SK-N-SH (cell line): ENCODE results near the gene PAPLN. TPM values are rescaled to one million over a fixed set of nuclear protein-coding genes. Genes with fewer than 3 reads are reported as not detected.

Experiments
- CTCF ChIA-PET: fragments of 300-600, 350-600 bp; formaldehyde crosslinking; extraction: SDS; loops from one replicate; lab custom pipeline; 2021; lab: Yijun Ruan, JAX
- POLR2A ChIA-PET: fragments of 350-600 bp; sonication (Branson Sonifier 250); formaldehyde crosslinking; extraction: SDS; loops from one replicate; lab custom pipeline; 2020; ENCODE audit warnings: antibody characterized with exemption, inconsistent platforms; lab: Yijun Ruan, JAX
- DNase-seq: peaks from one replicate; pipeline ENCODE4 v3.0.0; 2012
- H2AFZ ChIP-seq: fragments of 200-600 bp; sonication (generic); 2 replicates; pipeline ENCODE4 v1.8.1; 2016; ENCODE audit warnings: antibody characterized with exemption, mild to moderate bottlenecking, low read depth
- H3F3A ChIP-seq: fragments of 200-600 bp; sonication (generic); replicated peaks from 2 replicates; pipeline ENCODE3; 2016; ENCODE audit warnings: antibody characterized with exemption, mild to moderate bottlenecking; ENCODE audit not compliant: insufficient read depth
- H3K27ac ChIP-seq, 2 experiments: fragments of 200-500 bp in 1 of 2; fragments of 200-600 bp in 1 of 2; sonication (Bioruptor generic) in 1 of 2; sonication (generic), shearing (Covaris generic) in 1 of 2; 2 replicates each; pipeline versions ENCODE4 v1.5.1 to v1.6.1; 2014 to 2016; ENCODE audit warnings: low read depth in 2 of 2, inconsistent platforms in 1 of 2, low read length in 1 of 2, mild to moderate bottlenecking in 1 of 2, mixed read lengths in 1 of 2
- H3K27me3 ChIP-seq: fragments of 200-600 bp; sonication (generic), shearing (Covaris generic); 2 replicates; pipeline ENCODE4 v1.6.1; 2016; ENCODE audit warnings: mixed run types; ENCODE audit not compliant: insufficient read depth
- H3K36me3 ChIP-seq, 2 experiments: fragments of 200-500 bp in 1 of 2; fragments of 200-600 bp in 1 of 2; sonication (Bioruptor generic) in 1 of 2; sonication (generic) in 1 of 2; replicated peaks in 1 of 2; 2 replicates each; pipeline versions ENCODE3 to v1.5.1; 2014 to 2016; ENCODE audit warnings: low read length in 1 of 2, mild to moderate bottlenecking in 1 of 2; ENCODE audit not compliant: insufficient read depth in 2 of 2, control insufficient read depth in 1 of 2
- H3K4me1 ChIP-seq, 2 experiments: fragments of 200-500 bp in 1 of 2; fragments of 200-600 bp in 1 of 2; sonication (Bioruptor generic) in 1 of 2; sonication (generic), shearing (Covaris generic) in 1 of 2; 2 replicates each; pipeline versions ENCODE4 v1.5.1 to v1.6.1; 2014 to 2016; ENCODE audit warnings: low read depth in 1 of 2, low read length in 1 of 2, mixed run types in 1 of 2; ENCODE audit not compliant: insufficient read depth in 2 of 2, control insufficient read depth in 1 of 2
- H3K4me2 ChIP-seq: fragments of 200-600 bp; sonication (generic), shearing (Covaris generic); 2 replicates; pipeline ENCODE4 v1.6.1; 2017; ENCODE audit warnings: mixed run types
- H3K4me3 ChIP-seq, 2 experiments: fragments of 200-500 bp in 1 of 2; fragments of 200-600 bp in 1 of 2; sonication (Bioruptor generic) in 1 of 2; sonication (generic), shearing (Covaris generic) in 1 of 2; 2 replicates each; pipeline versions ENCODE4 v1.5.1 to v1.8.1; 2014 to 2016; ENCODE audit warnings: low read depth in 2 of 2, inconsistent platforms in 1 of 2, low read length in 1 of 2, mild to moderate bottlenecking in 1 of 2, mixed read lengths in 1 of 2, moderate library complexity in 1 of 2
- H3K79me2 ChIP-seq: fragments of 200-600 bp; sonication (generic); 2 replicates; pipeline ENCODE4 v1.8.1; 2017; ENCODE audit warnings: mild to moderate bottlenecking; ENCODE audit not compliant: insufficient read depth
- H3K9ac ChIP-seq: fragments of 200-600 bp; sonication (generic); 2 replicates; pipeline ENCODE4 v1.6.1; 2017; ENCODE audit warnings: mixed run types
- H3K9me2 ChIP-seq: fragments of 200-600 bp; sonication (generic); 2 replicates; pipeline ENCODE4 v1.6.1; 2017; ENCODE audit warnings: mixed run types
- H3K9me3 ChIP-seq: fragments of 200-600 bp; sonication (generic); 2 replicates; pipeline ENCODE4 v1.6.1; 2017; ENCODE audit warnings: mixed run types, mild to moderate bottlenecking, moderate library complexity
- H4K20me1 ChIP-seq: fragments of 200-600 bp; sonication (generic); 2 replicates; pipeline ENCODE4 v1.6.1; 2017; ENCODE audit warnings: mild to moderate bottlenecking, mixed run types; ENCODE audit not compliant: insufficient read depth
- ELF1 ChIP-seq: IDR thresholded peaks from 2 replicates; pipeline ENCODE4 v1.4.0; 2012
- NRF1 ChIP-seq: IDR thresholded peaks from 2 replicates; pipeline ENCODE4 v1.6.1; 2012; ENCODE audit warnings: low read depth, mild to moderate bottlenecking, low read length
- PBX3 ChIP-seq: IDR thresholded peaks from 2 replicates; pipeline ENCODE4; 2012
- POLR2AphosphoS5 ChIP-seq: IDR thresholded peaks from 2 replicates; pipeline ENCODE4 v1.6.1; 2012; ENCODE audit warnings: low read depth, low read length
- RCOR1 ChIP-seq: fragments of 150-350 bp; IDR thresholded peaks from 2 replicates; pipeline ENCODE4 v1.6.1; 2017; ENCODE audit warnings: antibody characterized with exemption, low read length
- SMC3 ChIP-seq: IDR thresholded peaks from 2 replicates; pipeline ENCODE4 v1.6.1; 2012; ENCODE audit warnings: low read depth, low read length, improper control_type of control experiment
- TEAD4 ChIP-seq: IDR thresholded peaks from 2 replicates; pipeline ENCODE4 v1.4.0; 2012; ENCODE audit warnings: mild to moderate bottlenecking, borderline replicate concordance; ENCODE audit not compliant: insufficient read depth
- ZBTB33 ChIP-seq: IDR thresholded peaks from 2 replicates; pipeline ENCODE4 v1.4.0; 2012; ENCODE audit warnings: low read depth, borderline replicate concordance
- WGBS: methylation state at CpG from one replicate; pipeline ENCODE4 v1.1.6; 2017; ENCODE audit warnings: low lambda C conversion rate; 5-methylcytosine and 5-hydroxymethylcytosine counted together
- polyA plus RNA-seq, 3 experiments: library from polyadenylated mRNA; depleted of rRNA; stranded (reverse); fragments of >200 nt; gene quantifications; 2 replicates each; pipeline ENCODE4 v1.2.3, GENCODE V29; 2012

Gene PAPLN
- polyA plus RNA-seq, 1 of the 3 experiments (the other 2 are of a cell fraction) = 0.13 TPM

- no peak overlapping the region for H3K27ac ChIP-seq
- H3K36me3 ChIP-seq = peaks cover 0 to 4% of the 10 kb centered on the region in 2 experiments
- H3K9me2 ChIP-seq = no peaks in the 10 kb centered on the region
- no peak for DNase-seq
- TF ChIP-seq POLR2AphosphoS5 = no peak
- TF ChIP-seq ELF1 = no peak
- TF ChIP-seq RCOR1 = no peak
- no peak for TF ChIP-seq NRF1
- no peak for TF ChIP-seq PBX3
- TF ChIP-seq SMC3 = no peak
- TF ChIP-seq, all 33 proteins: peak for 0
- no peak overlapping the region for H3K4me3 ChIP-seq
- H3K9ac ChIP-seq = no peak overlapping the region
- no peak overlapping the region for H3K4me2 ChIP-seq
- H3K27me3 ChIP-seq = no peaks in the 10 kb centered on the region
- H3K4me1 ChIP-seq = no peaks in the 10 kb centered on the region
- no peaks in the 10 kb centered on the region for H3K79me2 ChIP-seq
- 100% methylated on average over 3 of the region's 6 CpGs for WGBS
- H2AFZ ChIP-seq = no peak overlapping the region
- no peaks in the 10 kb centered on the region for H3K9me3 ChIP-seq
- ChIA-PET CTCF (interaction anchor here (1.2 kb wide), 1 partner anchor 32 kb away, joined by 3 read pairs; no protein-coding TSS in a partner anchor), POLR2A (interaction anchor here (0.5 kb wide), 1 partner anchor 28 kb away, joined by 3 read pairs; no protein-coding TSS in a partner anchor)
- no peaks in the 10 kb centered on the region for H4K20me1 ChIP-seq
- H3F3A ChIP-seq = no peaks in the 10 kb centered on the region
Observed at GRCh38 chr14:73267474-73267873, 30.2 kb downstream of the PAPLN start.

- Histone ChIP-seq H3K27ac (no peak overlapping the region), H3K4me3 (no peak overlapping the region), H3K4me1 (no peaks in the 10 kb centered on the region), H3K27me3 (no peaks in the 10 kb centered on the region), H3K79me2 (no peaks in the 10 kb centered on the region), H3K9ac (no peak overlapping the region), H3K9me2 (no peaks in the 10 kb centered on the region), H2AFZ (no peak overlapping the region), H3F3A (no peaks in the 10 kb centered on the region), H3K36me3 (peaks cover 5 to 16% of the 10 kb centered on the region in 2 experiments), H3K9me3 (no peaks in the 10 kb centered on the region), H3K4me2 (no peak overlapping the region), H4K20me1 (no peaks in the 10 kb centered on the region)
- ChIA-PET CTCF (interaction anchor here (0.7 to 1.4 kb wide), 3 partner anchors 10 to 202 kb away, joined by 3 to 4 read pairs (median 3); no protein-coding TSS in a partner anchor), POLR2A (no interaction called here)
- TF ChIP-seq RCOR1 (no peak), ZBTB33 (no peak), SMC3 (no peak), TEAD4 (no peak), PBX3 (no peak)
- DNase-seq = peak; percentile 34
- 86% methylated on average over 45 of the region's 48 CpGs for WGBS
Observed at GRCh38 chr14:73269729-73270531, 32.6 kb downstream of the PAPLN start.
